Esophagus muscularis mucosa (tissue), 3 donors: ENCODE data around the gene SLC4A3.

Source experiments
- POLR2A ChIP-seq: fragments of 450-650 bp; IDR thresholded peaks from one replicate; pipeline ENCODE4 v1.6.1; 2017; ENCODE audit warnings: antibody characterized with exemption, moderate library complexity, mild to moderate bottlenecking, low read depth
- TF ChIP-seq, protein P1 (sequence below), 3 experiments: fragments of 200-600 bp in 2 of 3; fragments of 450-650 bp in 1 of 3; sonication (generic) in 2 of 3; IDR thresholded peaks; one replicate each; pipeline ENCODE4 v1.5.1; 2017 to 2019; ENCODE audit warnings: antibody characterized with exemption in 3 of 3, mild to moderate bottlenecking in 2 of 3, moderate library complexity in 1 of 3

DNA sequence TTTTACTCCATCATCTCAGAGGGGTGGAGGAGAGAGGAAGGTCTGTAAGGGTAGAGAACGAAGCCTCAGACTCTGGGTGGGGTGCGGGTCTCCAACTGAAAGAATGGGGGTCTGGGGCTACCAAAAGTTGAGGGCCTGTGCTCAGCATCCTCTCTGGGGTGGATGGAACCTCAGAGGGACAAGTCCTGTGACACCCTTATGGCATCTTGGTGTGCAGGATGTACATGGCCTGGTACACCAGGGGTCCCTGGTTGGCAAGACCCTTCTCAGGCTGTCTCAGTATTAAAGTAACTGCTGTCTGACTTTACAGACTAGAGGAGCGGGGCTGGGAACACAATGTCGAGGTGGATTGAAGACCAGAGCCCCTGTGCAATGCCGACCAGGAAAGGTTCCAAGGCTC is 2.3 kb upstream of the SLC4A3 start:
- TF ChIP-seq, protein P1, sequence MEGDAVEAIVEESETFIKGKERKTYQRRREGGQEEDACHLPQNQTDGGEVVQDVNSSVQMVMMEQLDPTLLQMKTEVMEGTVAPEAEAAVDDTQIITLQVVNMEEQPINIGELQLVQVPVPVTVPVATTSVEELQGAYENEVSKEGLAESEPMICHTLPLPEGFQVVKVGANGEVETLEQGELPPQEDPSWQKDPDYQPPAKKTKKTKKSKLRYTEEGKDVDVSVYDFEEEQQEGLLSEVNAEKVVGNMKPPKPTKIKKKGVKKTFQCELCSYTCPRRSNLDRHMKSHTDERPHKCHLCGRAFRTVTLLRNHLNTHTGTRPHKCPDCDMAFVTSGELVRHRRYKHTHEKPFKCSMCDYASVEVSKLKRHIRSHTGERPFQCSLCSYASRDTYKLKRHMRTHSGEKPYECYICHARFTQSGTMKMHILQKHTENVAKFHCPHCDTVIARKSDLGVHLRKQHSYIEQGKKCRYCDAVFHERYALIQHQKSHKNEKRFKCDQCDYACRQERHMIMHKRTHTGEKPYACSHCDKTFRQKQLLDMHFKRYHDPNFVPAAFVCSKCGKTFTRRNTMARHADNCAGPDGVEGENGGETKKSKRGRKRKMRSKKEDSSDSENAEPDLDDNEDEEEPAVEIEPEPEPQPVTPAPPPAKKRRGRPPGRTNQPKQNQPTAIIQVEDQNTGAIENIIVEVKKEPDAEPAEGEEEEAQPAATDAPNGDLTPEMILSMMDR (IDR thresholded peaks at IDR 0.05) = no peak
- no peak for TF ChIP-seq POLR2A
